AG09309 (cell line): ENCODE data around the gene NIP7.

Experiments
- DNase-seq: peaks from one replicate; pipeline ENCODE4 v3.0.0-alpha.2; 2010; ENCODE audit warnings: low read depth
- H3K4me3 ChIP-seq: 2 replicates; pipeline ENCODE4 v1.5.1; 2011; ENCODE audit warnings: mild to moderate bottlenecking, low read depth, low read length, moderate library complexity; ENCODE audit not compliant: control insufficient read depth
- TF ChIP-seq, protein P1 (sequence below): IDR thresholded peaks from 2 replicates; pipeline ENCODE4 v1.5.1; 2011; ENCODE audit warnings: mild to moderate bottlenecking, low read depth, low read length, inconsistent platforms; ENCODE audit not compliant: insufficient read depth, control insufficient read depth; ENCODE audit errors: missing control alignments

Gene NIP7

GRCh38 chr16:69301861-69302260, 37.7 kb upstream of the NIP7 start:
- TF ChIP-seq, protein P1, sequence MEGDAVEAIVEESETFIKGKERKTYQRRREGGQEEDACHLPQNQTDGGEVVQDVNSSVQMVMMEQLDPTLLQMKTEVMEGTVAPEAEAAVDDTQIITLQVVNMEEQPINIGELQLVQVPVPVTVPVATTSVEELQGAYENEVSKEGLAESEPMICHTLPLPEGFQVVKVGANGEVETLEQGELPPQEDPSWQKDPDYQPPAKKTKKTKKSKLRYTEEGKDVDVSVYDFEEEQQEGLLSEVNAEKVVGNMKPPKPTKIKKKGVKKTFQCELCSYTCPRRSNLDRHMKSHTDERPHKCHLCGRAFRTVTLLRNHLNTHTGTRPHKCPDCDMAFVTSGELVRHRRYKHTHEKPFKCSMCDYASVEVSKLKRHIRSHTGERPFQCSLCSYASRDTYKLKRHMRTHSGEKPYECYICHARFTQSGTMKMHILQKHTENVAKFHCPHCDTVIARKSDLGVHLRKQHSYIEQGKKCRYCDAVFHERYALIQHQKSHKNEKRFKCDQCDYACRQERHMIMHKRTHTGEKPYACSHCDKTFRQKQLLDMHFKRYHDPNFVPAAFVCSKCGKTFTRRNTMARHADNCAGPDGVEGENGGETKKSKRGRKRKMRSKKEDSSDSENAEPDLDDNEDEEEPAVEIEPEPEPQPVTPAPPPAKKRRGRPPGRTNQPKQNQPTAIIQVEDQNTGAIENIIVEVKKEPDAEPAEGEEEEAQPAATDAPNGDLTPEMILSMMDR = no peak
- no peak overlapping the region for H3K4me3 ChIP-seq
- no peak for DNase-seq

- TF ChIP-seq, protein P1 = no peak
- DNase-seq = no peak
- no peak overlapping the region for H3K4me3 ChIP-seq
Measured at GRCh38 chr16:69302301-69302700, 37.3 kb upstream of the NIP7 start.

DNA sequence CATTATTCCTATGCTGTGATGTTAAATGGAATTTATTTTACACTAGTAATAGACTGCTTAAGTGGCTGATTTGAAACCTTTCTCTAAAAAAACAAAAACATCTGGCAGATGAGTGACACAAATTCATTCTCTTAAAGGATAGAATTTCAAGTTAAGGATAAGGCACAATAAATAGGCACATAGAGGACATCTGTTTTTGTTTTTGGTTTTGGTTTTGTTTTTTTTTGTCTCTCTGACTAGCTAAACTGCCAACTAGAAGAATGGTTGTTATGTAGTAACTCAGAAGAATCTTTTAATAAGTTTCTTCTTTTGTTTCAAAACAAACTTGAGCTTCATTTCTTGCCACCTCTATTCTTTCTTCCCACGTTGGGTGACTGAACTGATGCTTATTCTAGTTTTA, 33.5 kb upstream of the NIP7 start:
- TF ChIP-seq, protein P1 = no peak
- DNase-seq = no peak

DNA sequence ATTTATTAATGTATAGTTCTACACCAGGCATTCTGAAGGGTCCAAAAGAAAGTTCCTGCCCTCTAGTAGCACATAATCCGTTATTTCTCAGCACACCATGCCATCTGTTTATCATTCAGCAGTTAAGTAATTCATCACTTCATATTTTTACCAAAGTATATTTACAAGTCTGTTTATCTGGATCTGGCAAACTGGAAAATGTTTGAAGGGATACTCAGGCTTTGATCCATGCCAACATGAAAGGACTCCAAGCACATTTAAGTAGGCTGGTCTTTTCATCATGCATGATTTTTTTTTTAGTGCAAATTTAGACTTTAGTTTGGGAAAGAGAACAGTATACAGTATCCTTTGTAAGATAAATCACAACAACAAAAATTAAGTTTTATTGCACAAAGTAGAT, 32.5 kb upstream of the NIP7 start:
- no peak for DNase-seq
- TF ChIP-seq, protein P1 = no peak
- H3K4me3 ChIP-seq = no peak overlapping the region

More for the DNA sequence above, 33.5 kb upstream of the NIP7 start:
- no peak overlapping the region for H3K4me3 ChIP-seq

- TF ChIP-seq, protein P1 = no peak
- no peak for DNase-seq
- H3K4me3 ChIP-seq = no peak overlapping the region
Measured at GRCh38 chr16:69307856-69308255, 31.7 kb upstream of the NIP7 start.

DNA sequence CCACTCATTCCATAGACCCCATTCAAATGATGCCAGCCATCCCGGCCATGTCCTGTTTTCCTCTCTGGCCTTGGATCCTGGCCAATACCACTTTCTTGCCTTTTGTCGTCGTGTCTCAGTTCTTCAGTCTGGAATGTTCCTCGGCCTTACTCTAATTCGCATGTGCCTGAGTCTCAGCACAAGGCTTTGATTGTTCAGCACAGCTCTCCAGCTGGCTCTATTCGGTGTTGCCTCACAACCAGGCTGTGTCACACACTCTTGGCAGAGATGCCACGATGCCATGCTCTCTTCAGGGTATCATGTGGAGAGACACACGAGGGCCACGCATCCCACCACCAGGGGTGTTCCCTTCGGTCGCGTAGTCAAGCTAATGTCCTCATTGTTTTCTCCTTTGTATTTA, 30.3 kb upstream of the NIP7 start:
- H3K4me3 ChIP-seq = no peak overlapping the region
- DNase-seq = no peak
- TF ChIP-seq, protein P1 = no peak

- peak; percentile 86 for DNase-seq
- TF ChIP-seq, protein P1 = peak; percentile 81
- H3K4me3 ChIP-seq = peak within 1 kb of the TSS; percentile 96
Measured at GRCh38 chr16:69310653-69311532, 28.7 kb upstream of the NIP7 start, which contains the start of gene VPS4A. TSS of gene VPS4A (plus strand) at chr16:69311350. CDS start at chr16:69311512, 162 bp downstream.
